Vagina (tissue), 2 donors: ENCODE data around the gene MYO1E.

Experiments
- POLR2A ChIP-seq, 2 donors: fragments of 450-650 bp; IDR thresholded peaks; one replicate each; pipeline ENCODE4 v1.6.1; 2017; ENCODE audit warnings: antibody characterized with exemption in 2 of 2, mild to moderate bottlenecking in 2 of 2, moderate library complexity in 2 of 2
- POLR2AphosphoS5 ChIP-seq, 2 donors: sonication (generic); formaldehyde crosslinking; IDR thresholded peaks; one replicate each; pipeline ENCODE4 v1.9.0; 2017; ENCODE audit warnings: antibody characterized with exemption in 2 of 2, mild to moderate bottlenecking in 2 of 2, low read depth in 1 of 2; ENCODE audit not compliant: insufficient read depth in 1 of 2
- TF ChIP-seq, protein P1 (sequence below), 3 experiments: fragments of 450-650 bp in 2 of 3; fragments of 200-600 bp in 1 of 3; sonication (generic) in 1 of 3; IDR thresholded peaks; one replicate each; pipeline ENCODE4 v1.5.1; 2017 to 2019; ENCODE audit warnings: antibody characterized with exemption in 3 of 3, mild to moderate bottlenecking in 2 of 3, moderate library complexity in 2 of 3

DNA sequence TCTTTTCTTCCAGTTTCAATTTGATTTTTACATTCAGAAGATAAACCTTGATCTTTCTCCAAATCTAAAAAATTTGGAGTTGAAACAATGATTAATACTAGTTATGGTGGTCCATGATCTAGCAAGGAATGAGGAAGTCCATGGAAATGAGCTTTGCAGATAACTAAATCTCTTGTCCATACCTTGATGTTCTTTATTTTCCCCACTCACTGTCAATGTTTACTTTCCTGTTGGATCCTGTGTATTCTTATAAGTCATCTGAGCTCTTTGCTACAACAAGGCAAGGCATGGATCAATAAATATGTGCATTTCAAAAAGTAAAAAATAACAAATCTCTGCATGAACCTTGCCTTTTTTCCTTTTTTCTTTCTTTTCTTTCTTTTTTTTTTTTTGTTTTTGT is 6.2 kb upstream of the MYO1E start:
- TF ChIP-seq, protein P1, sequence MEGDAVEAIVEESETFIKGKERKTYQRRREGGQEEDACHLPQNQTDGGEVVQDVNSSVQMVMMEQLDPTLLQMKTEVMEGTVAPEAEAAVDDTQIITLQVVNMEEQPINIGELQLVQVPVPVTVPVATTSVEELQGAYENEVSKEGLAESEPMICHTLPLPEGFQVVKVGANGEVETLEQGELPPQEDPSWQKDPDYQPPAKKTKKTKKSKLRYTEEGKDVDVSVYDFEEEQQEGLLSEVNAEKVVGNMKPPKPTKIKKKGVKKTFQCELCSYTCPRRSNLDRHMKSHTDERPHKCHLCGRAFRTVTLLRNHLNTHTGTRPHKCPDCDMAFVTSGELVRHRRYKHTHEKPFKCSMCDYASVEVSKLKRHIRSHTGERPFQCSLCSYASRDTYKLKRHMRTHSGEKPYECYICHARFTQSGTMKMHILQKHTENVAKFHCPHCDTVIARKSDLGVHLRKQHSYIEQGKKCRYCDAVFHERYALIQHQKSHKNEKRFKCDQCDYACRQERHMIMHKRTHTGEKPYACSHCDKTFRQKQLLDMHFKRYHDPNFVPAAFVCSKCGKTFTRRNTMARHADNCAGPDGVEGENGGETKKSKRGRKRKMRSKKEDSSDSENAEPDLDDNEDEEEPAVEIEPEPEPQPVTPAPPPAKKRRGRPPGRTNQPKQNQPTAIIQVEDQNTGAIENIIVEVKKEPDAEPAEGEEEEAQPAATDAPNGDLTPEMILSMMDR (IDR thresholded peaks at IDR 0.05), result no peak
- no peak for TF ChIP-seq POLR2A (IDR thresholded peaks at IDR 0.05)
- TF ChIP-seq POLR2AphosphoS5 (IDR thresholded peaks at IDR 0.05; ENCODE audit: insufficient read depth in 1 of 2, low read depth in 1 of 2), result no peak
